CD14-positive monocyte (primary cell): ENCODE data around the gene ROR1. TPM values are rescaled to one million over a fixed set of nuclear protein-coding genes. Genes with fewer than 3 reads are reported as not detected.

Experiments used
- DNase-seq, 3 donors: peaks; one replicate each; pipeline ENCODE4 v3.0.0-alpha.2; 2011 to 2022
- H2AFZ ChIP-seq: 2 replicates; pipeline ENCODE4 v1.6.0; 2012; ENCODE audit warnings: mild to moderate bottlenecking, low read depth, low read length, inconsistent platforms; ENCODE audit not compliant: insufficient read depth, poor library complexity, severe bottlenecking
- H3K27ac ChIP-seq, 2 donors: 1 replicate in 1 of 2; 2 replicates in 1 of 2; pipeline ENCODE4 v1.5.1; 2012 to 2013; ENCODE audit warnings: low read length in 2 of 2, control low read depth in 1 of 2, inconsistent platforms in 1 of 2, low read depth in 1 of 2, mild to moderate bottlenecking in 1 of 2
- H3K27me3 ChIP-seq, 2 donors: one replicate each; pipeline versions ENCODE4 v1.6.0 to v1.6.1; 2011 to 2013; ENCODE audit warnings: low read length in 2 of 2; ENCODE audit not compliant: control insufficient read depth in 2 of 2, insufficient read depth in 2 of 2
- H3K36me3 ChIP-seq, 2 donors: replicated peaks in 1 of 2; 1 replicate in 1 of 2; 2 replicates in 1 of 2; pipeline versions ENCODE4 v1.5.1 to v1.6.1; 2012 to 2013; ENCODE audit warnings: low read length in 2 of 2, control low read depth in 1 of 2, inconsistent platforms in 1 of 2, mild to moderate bottlenecking in 1 of 2; ENCODE audit not compliant: insufficient read depth in 2 of 2, control insufficient read depth in 1 of 2
- H3K4me1 ChIP-seq, 2 donors: 1 replicate in 1 of 2; 2 replicates in 1 of 2; pipeline versions ENCODE4 v1.5.1 to v1.6.1; 2012 to 2013; ENCODE audit warnings: low read length in 2 of 2, control low read depth in 1 of 2, inconsistent platforms in 1 of 2, mild to moderate bottlenecking in 1 of 2, moderate library complexity in 1 of 2; ENCODE audit not compliant: insufficient read depth in 2 of 2, control insufficient read depth in 1 of 2
- H3K4me2 ChIP-seq: replicated peaks from 2 replicates; pipeline ENCODE3; 2012; ENCODE audit warnings: low read length, moderate library complexity, mild to moderate bottlenecking; ENCODE audit not compliant: poor library complexity, severe bottlenecking; ENCODE audit errors: extremely low read depth
- H3K4me3 ChIP-seq, 3 experiments: fragments of 200-600 bp in 1 of 3; sonication (generic) in 1 of 3; replicated peaks in 1 of 3; 1 replicate in 2 of 3; 2 replicates in 1 of 3; pipeline ENCODE4 v1.5.1; 2011 to 2013; ENCODE audit warnings: low read length in 3 of 3, mild to moderate bottlenecking in 3 of 3, control low read depth in 2 of 3, low read depth in 2 of 3, inconsistent platforms in 1 of 3, moderate library complexity in 1 of 3
- H3K79me2 ChIP-seq: 2 replicates; pipeline ENCODE4 v1.6.0; 2012; ENCODE audit warnings: mild to moderate bottlenecking, control low read depth, inconsistent platforms, low read length, moderate library complexity; ENCODE audit not compliant: insufficient read depth
- H3K9ac ChIP-seq: 2 replicates; pipeline ENCODE4 v1.6.0; 2017; ENCODE audit warnings: low read length, mild to moderate bottlenecking; ENCODE audit not compliant: insufficient read depth, poor library complexity, severe bottlenecking
- H3K9me3 ChIP-seq, 2 donors: replicated peaks in 1 of 2; 1 replicate in 1 of 2; 2 replicates in 1 of 2; pipeline versions ENCODE4 v1.5.1 to v1.6.1; 2012 to 2013; ENCODE audit warnings: low read length in 2 of 2, control low read depth in 1 of 2; ENCODE audit not compliant: control insufficient read depth in 1 of 2, insufficient read depth in 1 of 2
- H4K20me1 ChIP-seq: 2 replicates; pipeline ENCODE4 v1.6.0; 2012; ENCODE audit warnings: mild to moderate bottlenecking, low read length, control low read depth, moderate library complexity; ENCODE audit not compliant: insufficient read depth
- H3K27ac Mint-ChIP-seq, 7 donors: one replicate each; pipeline ENCODE4 v1.8.0; 2020; ENCODE audit warnings: mild to moderate bottlenecking in 7 of 7, mixed read lengths in 7 of 7, moderate library complexity in 6 of 7, inconsistent platforms in 2 of 7
- H3K27me3 Mint-ChIP-seq, 3 donors: one replicate each; pipeline ENCODE4 v1.8.0; 2021 to 2022; ENCODE audit warnings: low read depth in 3 of 3, mild to moderate bottlenecking in 3 of 3, mixed read lengths in 3 of 3, moderate library complexity in 3 of 3, inconsistent platforms in 1 of 3
- H3K36me3 Mint-ChIP-seq, 2 donors: one replicate each; pipeline ENCODE4 v1.8.0; 2020; ENCODE audit warnings: mixed read lengths in 2 of 2, inconsistent platforms in 1 of 2, mild to moderate bottlenecking in 1 of 2
- H3K4me1 Mint-ChIP-seq: one replicate; pipeline ENCODE4 v1.8.0; 2020; ENCODE audit warnings: mild to moderate bottlenecking, mixed read lengths
- H3K4me3 Mint-ChIP-seq, 2 donors: one replicate each; pipeline ENCODE4 v1.8.0; 2020; ENCODE audit warnings: mild to moderate bottlenecking in 2 of 2, mixed read lengths in 2 of 2, moderate library complexity in 1 of 2
- H3K9me3 Mint-ChIP-seq, 7 donors: one replicate each; pipeline ENCODE4 v1.8.0; 2020 to 2022; ENCODE audit warnings: mixed read lengths in 7 of 7, mild to moderate bottlenecking in 6 of 7, moderate library complexity in 6 of 7, inconsistent platforms in 2 of 7
- WGBS: methylation state at CpG from one replicate; pipeline ENCODE4 v1.1.5; 2013; ENCODE audit warnings: missing lambda C conversion rate; ENCODE audit not compliant: insufficient coverage; 5-methylcytosine and 5-hydroxymethylcytosine counted together
- intact Hi-C, 2 donors: fragments of 100-400 bp; cut with micrococcal nuclease; formaldehyde crosslinking; loops; one replicate each; pipeline versions ENCODE4 v1.15.0 to v1.15.1; 2023
- polyA plus RNA-seq, 3 donors: library from polyadenylated mRNA; depleted of rRNA in 1 of 3; unstranded in 2 of 3; stranded (reverse) in 1 of 3; fragments of 300-500 nt in 2 of 3; fragments of >200 nt in 1 of 3; fragmentation: Illumina TruSeq in 2 of 3; gene quantifications; 1 replicate in 2 of 3; 2 replicates in 1 of 3; pipeline ENCODE4 v1.2.3, GENCODE V29; 2012 to 2021
- TF ChIP-seq, protein P1 (sequence below): fragments of 200-600 bp; IDR thresholded peaks from one replicate; pipeline ENCODE4 v1.8.0; 2022; ENCODE audit warnings: antibody characterized with exemption, mild to moderate bottlenecking

The ROR1 gene
- polyA plus RNA-seq, 3 donors = not detected

DNA sequence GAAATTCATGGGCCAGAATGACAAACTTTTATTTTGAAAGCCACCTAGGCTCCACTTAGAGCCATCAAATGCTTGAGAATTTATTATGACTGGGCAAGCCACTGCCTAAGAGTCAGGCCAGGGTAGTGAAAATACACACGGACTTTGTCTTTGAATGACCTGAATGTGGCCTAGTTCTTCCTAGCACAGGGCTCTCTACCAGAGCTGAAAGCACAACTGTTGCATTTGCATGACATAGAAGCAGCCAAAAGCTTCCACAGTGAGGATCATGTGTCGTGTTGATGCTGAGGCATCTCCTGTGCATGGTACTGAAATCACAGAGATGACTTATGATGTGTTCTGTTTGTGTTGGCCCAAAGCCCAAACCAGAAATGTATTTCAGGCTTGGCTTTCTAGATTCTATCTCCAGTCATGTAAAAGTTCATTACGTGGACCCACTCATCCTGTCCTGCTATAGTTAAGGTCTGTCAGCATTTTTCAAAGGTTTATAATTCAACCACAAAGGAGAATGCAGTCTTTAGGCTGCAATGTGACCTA, 265.6 kb downstream of the ROR1 start:
- WGBS = 56% methylated on average over 2 of the region's 3 CpGs
- TF ChIP-seq, protein P1, sequence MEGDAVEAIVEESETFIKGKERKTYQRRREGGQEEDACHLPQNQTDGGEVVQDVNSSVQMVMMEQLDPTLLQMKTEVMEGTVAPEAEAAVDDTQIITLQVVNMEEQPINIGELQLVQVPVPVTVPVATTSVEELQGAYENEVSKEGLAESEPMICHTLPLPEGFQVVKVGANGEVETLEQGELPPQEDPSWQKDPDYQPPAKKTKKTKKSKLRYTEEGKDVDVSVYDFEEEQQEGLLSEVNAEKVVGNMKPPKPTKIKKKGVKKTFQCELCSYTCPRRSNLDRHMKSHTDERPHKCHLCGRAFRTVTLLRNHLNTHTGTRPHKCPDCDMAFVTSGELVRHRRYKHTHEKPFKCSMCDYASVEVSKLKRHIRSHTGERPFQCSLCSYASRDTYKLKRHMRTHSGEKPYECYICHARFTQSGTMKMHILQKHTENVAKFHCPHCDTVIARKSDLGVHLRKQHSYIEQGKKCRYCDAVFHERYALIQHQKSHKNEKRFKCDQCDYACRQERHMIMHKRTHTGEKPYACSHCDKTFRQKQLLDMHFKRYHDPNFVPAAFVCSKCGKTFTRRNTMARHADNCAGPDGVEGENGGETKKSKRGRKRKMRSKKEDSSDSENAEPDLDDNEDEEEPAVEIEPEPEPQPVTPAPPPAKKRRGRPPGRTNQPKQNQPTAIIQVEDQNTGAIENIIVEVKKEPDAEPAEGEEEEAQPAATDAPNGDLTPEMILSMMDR = no peak
- H3K36me3 Mint-ChIP-seq = no peaks in the 10 kb centered on the region
- Histone ChIP-seq H3K27ac (no peak overlapping the region), H4K20me1 (no peaks in the 10 kb centered on the region), H3K4me2 (no peak overlapping the region), H3K9me3 (no peaks in the 10 kb centered on the region), H2AFZ (no peak overlapping the region), H3K36me3 (no peaks in the 10 kb centered on the region), H3K4me3 (no peak overlapping the region), H3K27me3 (no peaks in the 10 kb centered on the region), H3K79me2 (no peaks in the 10 kb centered on the region), H3K9ac (no peak overlapping the region), H3K4me1 (no peaks in the 10 kb centered on the region)
- no peak overlapping the region for H3K27ac Mint-ChIP-seq
- no peaks in the 10 kb centered on the region for H3K27me3 Mint-ChIP-seq
- DNase-seq = no peak
- H3K4me3 Mint-ChIP-seq = no peak overlapping the region
- peaks cover 0 to 5% (median 0%) of the 10 kb centered on the region in 7 donors for H3K9me3 Mint-ChIP-seq
- intact Hi-C loops = no loop called here
- no peaks in the 10 kb centered on the region for H3K4me1 Mint-ChIP-seq

DNA sequence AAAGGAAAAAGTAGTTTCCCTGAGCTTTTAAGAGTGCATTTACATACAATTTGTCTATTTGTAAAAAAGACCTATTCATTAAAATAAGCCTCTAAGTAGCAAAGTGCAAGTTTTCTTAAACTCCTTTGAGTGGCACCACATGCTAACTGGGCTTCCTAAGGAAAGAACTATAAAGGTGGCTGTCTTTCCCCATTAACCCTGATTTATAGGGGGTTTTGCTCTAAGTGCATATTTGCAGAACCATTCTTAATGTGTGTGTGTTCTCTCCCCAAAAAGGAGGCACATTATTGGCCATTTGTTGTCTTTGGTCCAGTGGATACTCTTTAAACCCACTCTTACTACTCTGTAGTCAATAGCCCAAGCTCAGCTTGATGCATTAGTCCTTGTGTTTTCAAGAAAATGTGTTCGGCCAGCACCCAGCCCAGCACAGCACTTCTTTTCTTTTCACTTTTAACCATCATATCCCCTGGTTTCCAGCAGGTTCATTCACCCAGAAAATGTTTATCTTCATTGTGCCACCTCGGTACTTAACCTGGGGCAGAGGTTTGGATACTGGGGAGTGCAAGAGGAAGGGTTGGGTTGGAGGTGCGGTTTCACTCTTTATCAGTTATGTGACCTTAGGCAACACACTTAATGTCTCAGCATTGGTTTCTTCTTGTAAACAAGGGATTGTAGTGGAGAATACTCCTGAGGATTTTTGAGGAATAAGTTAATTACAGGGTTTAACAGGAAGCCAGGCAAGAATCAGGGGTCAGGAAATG, 267.7 kb downstream of the ROR1 start:
- Histone ChIP-seq H3K79me2 (no peaks in the 10 kb centered on the region), H3K27me3 (no peaks in the 10 kb centered on the region), H2AFZ (no peak overlapping the region), H3K9ac (no peak overlapping the region), H3K4me1 (no peaks in the 10 kb centered on the region), H3K27ac (no peak overlapping the region), H4K20me1 (no peaks in the 10 kb centered on the region), H3K4me2 (no peak overlapping the region), H3K4me3 (no peak overlapping the region), H3K9me3 (no peaks in the 10 kb centered on the region), H3K36me3 (no peaks in the 10 kb centered on the region)
- H3K36me3 Mint-ChIP-seq = no peaks in the 10 kb centered on the region
- H3K4me1 Mint-ChIP-seq = no peaks in the 10 kb centered on the region
- DNase-seq = no peak
- WGBS = 92% methylated on average over 2 of the region's 3 CpGs
- TF ChIP-seq, protein P1 = no peak
- H3K27me3 Mint-ChIP-seq = peaks cover 0 to 2% (median 0%) of the 10 kb centered on the region in 3 donors
- no peaks in the 10 kb centered on the region for H3K9me3 Mint-ChIP-seq
- H3K4me3 Mint-ChIP-seq = no peak overlapping the region
- H3K27ac Mint-ChIP-seq = no peak overlapping the region
- intact Hi-C loops = no loop called here
